Osteoblast (primary cell): ENCODE results near the gene COX20. TPM values are rescaled to one million over a fixed set of nuclear protein-coding genes. Genes with fewer than 3 reads are reported as not detected.
A peak's percentile ranks its signal among the peaks of the same experiment; 100 is the strongest.

Source experiments
- DNase-seq: peaks from one replicate; pipeline ENCODE4 v3.0.0; 2011; ENCODE audit warnings: low spot score, mixed read lengths; ENCODE audit not compliant: insufficient read length; ENCODE audit errors: missing footprints
- H2AFZ ChIP-seq: 2 replicates; pipeline ENCODE4 v1.6.0; 2011; ENCODE audit warnings: mild to moderate bottlenecking, low read length
- H3K27ac ChIP-seq: 2 replicates; pipeline ENCODE4 v1.5.1; 2011; ENCODE audit warnings: mild to moderate bottlenecking, low read depth, low read length, moderate library complexity
- H3K27me3 ChIP-seq: 2 replicates; pipeline ENCODE4 v1.6.0; 2012; ENCODE audit warnings: mild to moderate bottlenecking, control low read depth, inconsistent platforms, low read length, moderate library complexity; ENCODE audit not compliant: insufficient read depth
- H3K36me3 ChIP-seq: 2 replicates; pipeline ENCODE4 v1.5.1; 2011; ENCODE audit warnings: mild to moderate bottlenecking, low read length, control low read depth, moderate library complexity; ENCODE audit not compliant: insufficient read depth
- H3K4me1 ChIP-seq: 2 replicates; pipeline ENCODE4 v1.5.1; 2011; ENCODE audit warnings: mild to moderate bottlenecking, low read length, control low read depth, moderate library complexity; ENCODE audit not compliant: insufficient read depth
- H3K4me2 ChIP-seq: 2 replicates; pipeline ENCODE4 v1.6.0; 2011; ENCODE audit warnings: mild to moderate bottlenecking, low read length; ENCODE audit not compliant: insufficient read depth
- H3K4me3 ChIP-seq: fragments of 200-600 bp; sonication (generic); 3 replicates; pipeline ENCODE4 v1.5.1; 2012; ENCODE audit warnings: mild to moderate bottlenecking, low read length, inconsistent platforms; ENCODE audit not compliant: insufficient read depth
- H3K79me2 ChIP-seq: 2 replicates; pipeline ENCODE4 v1.6.0; 2012; ENCODE audit warnings: mild to moderate bottlenecking, low read length, control low read depth, inconsistent platforms; ENCODE audit not compliant: insufficient read depth
- H3K9me3 ChIP-seq: 2 replicates; pipeline ENCODE4 v1.5.1; 2011; ENCODE audit warnings: low read depth, low read length, control low read depth
- H4K20me1 ChIP-seq: 2 replicates; pipeline ENCODE4 v1.6.0; 2012; ENCODE audit warnings: mild to moderate bottlenecking, low read length, control low read depth; ENCODE audit not compliant: insufficient read depth
- total RNA-seq: library from RNA; depleted of rRNA; stranded (reverse); fragments of >200 nt; gene quantifications from 2 replicates; pipeline ENCODE4 v1.2.3, GENCODE V29; 2012
- TF ChIP-seq, protein P1 (sequence below): IDR thresholded peaks from 2 replicates; pipeline ENCODE4 v1.5.1; 2011; ENCODE audit warnings: mild to moderate bottlenecking, low read depth, low read length, moderate library complexity; ENCODE audit errors: extremely low read depth

The COX20 gene
- total RNA-seq, 1 donor: 35.8 TPM

DNA sequence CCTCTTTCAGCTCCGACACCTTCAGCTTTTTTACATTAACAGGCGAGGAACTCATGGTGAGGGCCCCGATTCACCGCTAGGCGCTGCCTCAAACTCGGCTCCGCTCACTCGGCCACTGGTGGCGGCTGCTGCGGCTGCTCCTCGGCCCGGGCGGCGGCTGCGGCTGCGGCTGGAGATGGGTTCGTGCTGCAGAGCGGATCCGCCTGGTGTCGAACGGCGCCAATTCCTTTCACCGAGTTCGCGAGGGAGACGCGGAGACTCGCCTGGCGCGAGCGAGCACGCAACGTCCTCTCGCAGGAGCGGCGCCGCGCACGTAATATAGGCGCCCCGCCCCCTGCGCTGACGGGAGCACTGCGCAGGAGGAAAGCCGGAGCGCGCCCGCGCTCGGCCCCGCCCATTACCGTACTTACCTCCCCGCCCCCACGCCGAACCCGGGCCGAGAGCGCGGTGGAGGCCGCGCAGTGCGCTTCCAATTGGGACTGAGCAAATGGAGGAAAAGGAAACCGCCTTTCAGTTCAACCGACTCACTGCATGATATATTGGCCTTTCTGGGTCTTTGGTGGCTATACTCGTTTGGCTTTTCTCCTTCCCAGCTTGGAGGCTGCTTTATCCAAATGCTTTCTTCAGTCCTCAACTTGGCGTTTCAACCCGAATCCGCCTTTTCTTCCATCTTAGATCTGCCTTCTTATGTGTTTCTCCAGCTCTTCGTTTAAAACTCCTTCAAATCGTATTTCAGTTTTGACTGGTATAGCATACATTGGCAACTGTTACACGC lies 29.0 kb downstream of the COX20 start, which contains the start of gene HNRNPU:
Gene HNRNPU (minus strand): TSS at position 291 of the 775 bp plus-strand sequence. CDS start 236 bp downstream, at position 55.
- Histone ChIP-seq H3K79me2 (peaks cover 48% of the 10 kb centered on the region), H3K27me3 (no peaks in the 10 kb centered on the region), H4K20me1 (peaks cover 36% of the 10 kb centered on the region), H3K36me3 (peaks cover 17% of the 10 kb centered on the region), H3K9me3 (no peaks in the 10 kb centered on the region), H3K4me3 (peak within 1 kb of the TSS; percentile 93), H3K4me2 (peak within 1 kb of the TSS; percentile 94), H3K4me1 (peaks cover 33% of the 10 kb centered on the region), H3K27ac (peak within 1 kb of the TSS; percentile 93), H2AFZ (peak within 1 kb of the TSS; percentile 97)
- TF ChIP-seq, protein P1, sequence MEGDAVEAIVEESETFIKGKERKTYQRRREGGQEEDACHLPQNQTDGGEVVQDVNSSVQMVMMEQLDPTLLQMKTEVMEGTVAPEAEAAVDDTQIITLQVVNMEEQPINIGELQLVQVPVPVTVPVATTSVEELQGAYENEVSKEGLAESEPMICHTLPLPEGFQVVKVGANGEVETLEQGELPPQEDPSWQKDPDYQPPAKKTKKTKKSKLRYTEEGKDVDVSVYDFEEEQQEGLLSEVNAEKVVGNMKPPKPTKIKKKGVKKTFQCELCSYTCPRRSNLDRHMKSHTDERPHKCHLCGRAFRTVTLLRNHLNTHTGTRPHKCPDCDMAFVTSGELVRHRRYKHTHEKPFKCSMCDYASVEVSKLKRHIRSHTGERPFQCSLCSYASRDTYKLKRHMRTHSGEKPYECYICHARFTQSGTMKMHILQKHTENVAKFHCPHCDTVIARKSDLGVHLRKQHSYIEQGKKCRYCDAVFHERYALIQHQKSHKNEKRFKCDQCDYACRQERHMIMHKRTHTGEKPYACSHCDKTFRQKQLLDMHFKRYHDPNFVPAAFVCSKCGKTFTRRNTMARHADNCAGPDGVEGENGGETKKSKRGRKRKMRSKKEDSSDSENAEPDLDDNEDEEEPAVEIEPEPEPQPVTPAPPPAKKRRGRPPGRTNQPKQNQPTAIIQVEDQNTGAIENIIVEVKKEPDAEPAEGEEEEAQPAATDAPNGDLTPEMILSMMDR: peak; percentile 21
- peak; percentile 95 for DNase-seq

GRCh38 chr1:244865028-244865371 lies 29.5 kb downstream of the COX20 start:
- Histone ChIP-seq H3K4me2 (peak overlapping the region; percentile 94), H3K27ac (peak overlapping the region; percentile 93), H3K4me3 (peak overlapping the region; percentile 93), H3K27me3 (no peaks in the 10 kb centered on the region), H2AFZ (peak overlapping the region; percentile 97), H4K20me1 (peaks cover 31% of the 10 kb centered on the region), H3K9me3 (no peaks in the 10 kb centered on the region), H3K4me1 (peaks cover 28% of the 10 kb centered on the region), H3K79me2 (peaks cover 42% of the 10 kb centered on the region), H3K36me3 (peaks cover 11% of the 10 kb centered on the region)
- TF ChIP-seq, protein P1: no peak
- DNase-seq: peak; percentile 73

DNA sequence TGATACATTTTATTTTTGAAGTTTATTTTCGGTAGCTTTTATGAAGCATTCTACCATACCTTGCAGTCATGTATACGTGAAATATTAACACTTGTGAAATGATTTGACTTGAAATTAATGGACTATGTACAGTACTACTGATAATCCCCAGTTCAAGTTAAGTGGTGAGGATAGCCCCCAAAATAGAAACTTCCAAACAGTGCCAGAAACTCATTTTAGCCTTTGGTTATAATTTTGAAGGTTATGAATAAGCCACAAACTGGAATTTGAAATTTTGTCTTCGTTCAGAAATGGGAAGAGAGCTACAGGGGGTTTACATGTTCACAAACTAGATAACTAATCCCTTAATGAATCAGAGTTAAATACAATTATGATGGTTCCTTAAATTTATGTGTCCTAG lies 30.4 kb downstream of the COX20 start:
- DNase-seq: no peak
- peak overlapping the region; percentile 94 for H3K4me2 ChIP-seq
- no peak overlapping the region for H3K4me3 ChIP-seq
- no peaks in the 10 kb centered on the region for H3K27me3 ChIP-seq
- H3K27ac ChIP-seq: no peak overlapping the region
- peaks cover 20% of the 10 kb centered on the region for H3K4me1 ChIP-seq
- TF ChIP-seq, protein P1: no peak
- peaks cover 3% of the 10 kb centered on the region for H3K36me3 ChIP-seq
- H3K9me3 ChIP-seq: no peaks in the 10 kb centered on the region
- peaks cover 34% of the 10 kb centered on the region for H3K79me2 ChIP-seq
- peak overlapping the region; percentile 27 for H2AFZ ChIP-seq
- H4K20me1 ChIP-seq: peaks cover 23% of the 10 kb centered on the region

GRCh38 chr1:244866355-244866754 lies 30.9 kb downstream of the COX20 start:
- Histone ChIP-seq H3K4me2 (no peak overlapping the region), H3K79me2 (peaks cover 28% of the 10 kb centered on the region), H3K27me3 (no peaks in the 10 kb centered on the region), H4K20me1 (peaks cover 18% of the 10 kb centered on the region), H3K4me1 (peaks cover 15% of the 10 kb centered on the region), H3K4me3 (no peak overlapping the region), H3K36me3 (no peaks in the 10 kb centered on the region), H3K27ac (no peak overlapping the region), H3K9me3 (no peaks in the 10 kb centered on the region), H2AFZ (peak overlapping the region; percentile 8)
- TF ChIP-seq, protein P1: no peak
- DNase-seq: no peak
